Ascending aorta (tissue), 2 donors: Measurements from ENCODE around the gene CFAP298. TPM values are rescaled to one million over a fixed set of nuclear protein-coding genes. Genes with fewer than 3 reads are reported as not detected.

ENCODE experiments used
- DNase-seq, 2 donors: peaks; one replicate each; pipeline ENCODE4 v3.0.0-alpha.2; 2019; ENCODE audit warnings: low spot score in 2 of 2
- H3K27ac ChIP-seq, 2 donors: fragments of 200-600 bp; sonication (generic); one replicate each; pipeline ENCODE4 v1.5.1; 2016 to 2017; ENCODE audit warnings: mild to moderate bottlenecking in 1 of 2
- H3K27me3 ChIP-seq: fragments of 200-600 bp; sonication (generic); one replicate; pipeline ENCODE4 v1.5.1; 2017
- H3K36me3 ChIP-seq, 2 donors: fragments of 200-600 bp; sonication (generic); one replicate each; pipeline ENCODE4 v1.5.1; 2016
- H3K4me1 ChIP-seq, 2 donors: fragments of 200-600 bp; sonication (generic); one replicate each; pipeline ENCODE4 v1.5.1; 2016 to 2017; ENCODE audit warnings: mild to moderate bottlenecking in 1 of 2
- H3K4me3 ChIP-seq, 2 donors: fragments of 200-600 bp; sonication (generic); one replicate each; pipeline ENCODE4 v1.5.1; 2016 to 2017; ENCODE audit warnings: mild to moderate bottlenecking in 1 of 2
- H3K9me3 ChIP-seq, 2 donors: fragments of 200-600 bp; sonication (generic); one replicate each; pipeline ENCODE4 v1.5.1; 2016
- intact Hi-C: fragments of 100-400 bp; cut with DNase I; formaldehyde crosslinking; loops from one replicate; pipeline ENCODE4 v1.15.1; 2023
- total RNA-seq: library from RNA; depleted of rRNA; stranded (reverse); fragments of >200 nt; gene quantifications from one replicate; pipeline ENCODE4 v1.1.0, GENCODE V29; 2016
- TF ChIP-seq, protein P1 (sequence below), 3 experiments: fragments of 200-600 bp in 2 of 3; fragments of 450-650 bp in 1 of 3; sonication (generic) in 2 of 3; IDR thresholded peaks; one replicate each; pipeline ENCODE4 v1.5.1; 2016 to 2019; ENCODE audit warnings: antibody characterized with exemption in 3 of 3, mild to moderate bottlenecking in 1 of 3, moderate library complexity in 1 of 3

Gene CFAP298
- total RNA-seq, 1 donor from 2014 or later, result 18.3 TPM

DNA sequence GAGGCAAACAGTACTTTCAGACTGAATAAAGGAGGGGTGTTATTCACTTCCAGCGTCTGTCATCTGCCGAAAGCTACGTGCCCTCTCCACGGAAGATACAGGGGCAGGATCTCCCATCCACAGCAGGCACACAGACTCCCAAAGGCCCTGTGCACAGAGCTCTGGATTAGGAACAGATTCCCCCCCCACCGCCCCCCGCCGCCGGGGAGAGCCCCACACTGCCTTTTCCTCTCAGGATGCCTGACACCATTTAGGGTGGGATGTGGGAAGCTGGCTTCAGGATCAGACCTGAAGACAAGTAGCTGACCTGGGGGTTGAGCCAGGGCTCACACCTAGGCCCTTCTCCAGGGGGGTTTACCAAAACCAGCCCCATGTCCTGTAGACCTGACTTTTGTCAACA lies 18.5 kb downstream of the CFAP298 start:
- H3K4me3 ChIP-seq, result no peak overlapping the region
- TF ChIP-seq, protein P1, sequence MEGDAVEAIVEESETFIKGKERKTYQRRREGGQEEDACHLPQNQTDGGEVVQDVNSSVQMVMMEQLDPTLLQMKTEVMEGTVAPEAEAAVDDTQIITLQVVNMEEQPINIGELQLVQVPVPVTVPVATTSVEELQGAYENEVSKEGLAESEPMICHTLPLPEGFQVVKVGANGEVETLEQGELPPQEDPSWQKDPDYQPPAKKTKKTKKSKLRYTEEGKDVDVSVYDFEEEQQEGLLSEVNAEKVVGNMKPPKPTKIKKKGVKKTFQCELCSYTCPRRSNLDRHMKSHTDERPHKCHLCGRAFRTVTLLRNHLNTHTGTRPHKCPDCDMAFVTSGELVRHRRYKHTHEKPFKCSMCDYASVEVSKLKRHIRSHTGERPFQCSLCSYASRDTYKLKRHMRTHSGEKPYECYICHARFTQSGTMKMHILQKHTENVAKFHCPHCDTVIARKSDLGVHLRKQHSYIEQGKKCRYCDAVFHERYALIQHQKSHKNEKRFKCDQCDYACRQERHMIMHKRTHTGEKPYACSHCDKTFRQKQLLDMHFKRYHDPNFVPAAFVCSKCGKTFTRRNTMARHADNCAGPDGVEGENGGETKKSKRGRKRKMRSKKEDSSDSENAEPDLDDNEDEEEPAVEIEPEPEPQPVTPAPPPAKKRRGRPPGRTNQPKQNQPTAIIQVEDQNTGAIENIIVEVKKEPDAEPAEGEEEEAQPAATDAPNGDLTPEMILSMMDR (IDR thresholded peaks at IDR 0.05), result no peak
- intact Hi-C loops, result no loop called here
- no peaks in the 10 kb centered on the region for H3K27me3 ChIP-seq
- H3K36me3 ChIP-seq, result no peaks in the 10 kb centered on the region
- no peaks in the 10 kb centered on the region for H3K4me1 ChIP-seq
- no peak for DNase-seq
- no peak overlapping the region for H3K27ac ChIP-seq
- H3K9me3 ChIP-seq, result no peaks in the 10 kb centered on the region

DNA sequence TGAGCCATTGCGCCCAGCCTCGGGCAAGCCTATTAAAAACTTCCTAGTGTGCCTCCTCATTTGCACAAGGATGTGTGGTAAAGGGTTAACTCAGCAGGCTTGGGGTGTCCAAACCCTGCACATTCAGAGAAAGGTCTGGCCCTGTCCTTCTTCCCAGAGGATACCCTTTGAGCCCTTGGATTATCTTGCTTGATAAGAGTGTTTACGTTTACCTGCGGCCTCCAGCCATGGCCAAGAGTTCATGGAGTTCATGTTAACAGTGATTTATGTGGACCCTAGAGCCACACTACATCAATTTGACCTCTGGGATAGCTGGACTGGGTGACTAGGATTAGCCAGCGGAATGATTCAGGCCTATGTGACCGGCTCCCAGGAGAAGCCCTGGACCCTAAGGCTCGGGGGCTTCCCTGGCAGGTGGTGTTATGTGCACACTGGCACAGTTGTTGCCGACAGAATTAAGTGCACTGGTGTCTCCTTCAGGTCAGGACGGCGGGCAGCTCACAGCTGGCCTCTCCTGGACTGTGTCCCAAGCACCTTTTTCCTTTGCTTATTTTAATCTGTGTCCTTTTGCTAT lies 19.2 kb downstream of the CFAP298 start:
- DNase-seq, result no peak
- Histone ChIP-seq H3K4me3 (no peak overlapping the region), H3K4me1 (no peaks in the 10 kb centered on the region), H3K9me3 (no peaks in the 10 kb centered on the region), H3K27ac (no peak overlapping the region), H3K36me3 (no peaks in the 10 kb centered on the region), H3K27me3 (no peaks in the 10 kb centered on the region)
- intact Hi-C loops, result no loop called here
- TF ChIP-seq, protein P1 (IDR thresholded peaks at IDR 0.05), result no peak

DNA sequence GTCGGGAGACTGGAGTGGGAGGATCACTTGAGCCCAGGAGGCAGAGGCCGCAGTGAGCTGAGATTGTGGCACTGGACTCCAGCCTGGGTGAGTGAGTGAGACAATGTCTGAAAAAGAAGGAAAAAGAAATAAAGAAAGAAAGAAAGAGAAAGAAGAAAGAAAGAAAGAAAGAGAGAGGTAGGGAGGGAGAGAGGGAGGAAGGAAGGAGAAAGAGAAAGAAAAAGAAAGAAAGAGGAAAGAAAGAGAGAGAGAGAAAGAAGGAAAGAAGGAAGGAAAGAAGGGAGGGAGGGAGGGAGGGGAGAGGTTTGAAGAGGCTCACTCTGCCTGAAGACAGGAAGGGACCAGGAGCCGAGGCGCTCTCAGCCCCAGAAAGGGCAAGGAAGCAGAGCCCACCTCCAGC lies 22.0 kb downstream of the CFAP298 start:
- H3K9me3 ChIP-seq, result no peaks in the 10 kb centered on the region
- TF ChIP-seq, protein P1 (IDR thresholded peaks at IDR 0.05), result no peak
- DNase-seq, result no peak
- H3K4me1 ChIP-seq, result no peaks in the 10 kb centered on the region
- H3K36me3 ChIP-seq, result peaks cover 0 to 4% of the 10 kb centered on the region in 2 donors
- no peak overlapping the region for H3K4me3 ChIP-seq
- intact Hi-C loops, result no loop called here
- no peaks in the 10 kb centered on the region for H3K27me3 ChIP-seq
- H3K27ac ChIP-seq, result no peak overlapping the region

DNA sequence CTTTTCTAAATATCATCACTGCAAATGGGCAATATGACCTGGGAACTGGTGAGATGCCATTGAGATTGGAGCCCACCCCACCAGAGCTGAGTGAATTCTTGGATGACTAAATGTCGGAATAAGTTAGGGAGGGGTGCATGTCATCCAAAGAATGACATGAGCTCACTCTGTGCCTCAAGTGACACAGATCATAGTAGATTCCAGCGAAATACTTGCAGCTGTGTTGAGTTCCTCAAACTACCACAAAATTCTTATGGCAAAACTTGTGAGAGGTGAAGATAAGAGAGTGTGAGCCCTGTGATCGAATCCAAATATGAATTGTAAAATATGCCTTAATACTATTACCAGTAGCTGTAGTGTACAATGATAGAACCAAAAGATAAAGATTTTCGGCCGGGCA lies 24.5 kb downstream of the CFAP298 start:
- DNase-seq, result no peak
- H3K27me3 ChIP-seq, result no peaks in the 10 kb centered on the region
- H3K4me3 ChIP-seq, result no peak overlapping the region
- peaks cover 0 to 4% of the 10 kb centered on the region in 2 donors for H3K36me3 ChIP-seq
- intact Hi-C loops, result no loop called here
- no peaks in the 10 kb centered on the region for H3K9me3 ChIP-seq
- H3K4me1 ChIP-seq, result no peaks in the 10 kb centered on the region
- H3K27ac ChIP-seq, result no peak overlapping the region
- TF ChIP-seq, protein P1 (IDR thresholded peaks at IDR 0.05), result no peak

DNA sequence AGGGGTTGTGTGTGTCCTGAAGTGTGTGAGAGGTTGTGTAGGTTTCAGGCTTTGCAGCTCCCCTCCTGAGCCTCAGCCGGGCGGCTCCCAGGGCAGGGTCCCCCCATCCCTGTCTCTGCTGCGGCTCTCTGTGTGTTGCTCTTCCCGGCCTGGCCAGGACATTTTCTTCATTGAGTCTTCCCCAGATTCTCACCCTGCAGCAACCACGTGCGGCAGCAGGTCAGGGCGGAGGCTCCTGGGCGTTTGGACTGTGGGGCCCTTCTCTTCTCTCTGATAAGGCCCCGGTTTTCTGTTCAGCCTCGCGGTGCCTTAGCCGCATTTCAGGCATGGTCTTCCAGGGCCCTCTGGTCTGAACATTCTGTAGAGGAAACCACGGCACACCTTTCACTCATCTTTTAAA lies 25.1 kb downstream of the CFAP298 start:
- TF ChIP-seq, protein P1 (IDR thresholded peaks at IDR 0.05), result no peak
- no peak for DNase-seq
- Histone ChIP-seq H3K36me3 (peaks cover 0 to 4% of the 10 kb centered on the region in 2 donors), H3K4me1 (no peaks in the 10 kb centered on the region), H3K4me3 (no peak overlapping the region), H3K27ac (no peak overlapping the region), H3K9me3 (no peaks in the 10 kb centered on the region), H3K27me3 (no peaks in the 10 kb centered on the region)
- intact Hi-C loops, result no loop called here

DNA sequence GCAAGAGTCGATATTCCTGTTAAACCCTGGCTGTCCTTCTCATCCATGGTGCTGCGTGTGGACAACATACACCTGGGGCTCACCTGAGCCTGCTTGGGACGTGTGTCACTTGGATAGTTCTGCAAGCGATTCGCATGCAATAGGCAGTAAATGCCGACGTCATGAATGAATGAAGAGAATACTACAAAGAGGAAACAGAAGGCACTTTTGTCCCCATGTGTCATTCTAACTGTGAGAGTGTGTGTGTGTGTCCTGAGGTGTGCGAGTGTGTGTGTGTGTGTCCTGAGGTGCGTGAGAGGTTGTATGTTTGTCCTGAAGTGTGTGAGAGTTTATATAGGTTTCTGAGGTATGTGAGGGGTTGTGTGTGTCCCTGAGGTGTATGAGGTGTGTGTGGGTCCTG lies 26.2 kb downstream of the CFAP298 start:
- Histone ChIP-seq H3K9me3 (no peaks in the 10 kb centered on the region), H3K27me3 (no peaks in the 10 kb centered on the region), H3K36me3 (peaks cover 0 to 4% of the 10 kb centered on the region in 2 donors), H3K4me1 (no peaks in the 10 kb centered on the region), H3K4me3 (no peak overlapping the region), H3K27ac (no peak overlapping the region)
- TF ChIP-seq, protein P1 (IDR thresholded peaks at IDR 0.05), result no peak
- no peak for DNase-seq
- intact Hi-C loops, result no loop called here
